NCI-H2029 treated with DMSO at 0.1 percent for 48 hours (cell line): Measurements from ENCODE around the gene EPHA8.

ENCODE experiments used
- DNase-seq: peaks from one replicate; lab custom pipeline; 2025; lab: John Stamatoyannopoulos, UW

EPHA8 gene

GRCh38 chr1:22645931-22646330, 82.6 kb downstream of the EPHA8 start:
- DNase-seq: no peak

DNA sequence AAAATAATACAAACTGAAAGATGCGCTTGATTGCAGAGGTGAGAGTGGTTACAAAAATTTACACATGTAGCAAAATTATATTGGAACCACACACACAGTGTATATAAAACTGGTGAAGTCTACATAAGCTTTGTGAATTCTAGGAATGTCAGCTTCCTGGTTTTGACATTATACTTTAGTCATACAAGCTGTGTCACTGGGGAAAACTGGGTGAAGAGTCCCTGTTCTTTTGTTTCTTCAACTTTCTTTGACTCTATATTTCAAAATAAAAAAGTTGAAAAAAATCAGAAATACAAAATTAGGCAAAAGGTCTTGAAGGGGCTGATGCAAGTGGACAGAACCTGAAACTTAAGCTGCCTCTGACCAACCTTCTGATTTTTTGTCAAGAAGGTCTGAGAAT, 83.1 kb downstream of the EPHA8 start:
- DNase-seq: no peak

DNA sequence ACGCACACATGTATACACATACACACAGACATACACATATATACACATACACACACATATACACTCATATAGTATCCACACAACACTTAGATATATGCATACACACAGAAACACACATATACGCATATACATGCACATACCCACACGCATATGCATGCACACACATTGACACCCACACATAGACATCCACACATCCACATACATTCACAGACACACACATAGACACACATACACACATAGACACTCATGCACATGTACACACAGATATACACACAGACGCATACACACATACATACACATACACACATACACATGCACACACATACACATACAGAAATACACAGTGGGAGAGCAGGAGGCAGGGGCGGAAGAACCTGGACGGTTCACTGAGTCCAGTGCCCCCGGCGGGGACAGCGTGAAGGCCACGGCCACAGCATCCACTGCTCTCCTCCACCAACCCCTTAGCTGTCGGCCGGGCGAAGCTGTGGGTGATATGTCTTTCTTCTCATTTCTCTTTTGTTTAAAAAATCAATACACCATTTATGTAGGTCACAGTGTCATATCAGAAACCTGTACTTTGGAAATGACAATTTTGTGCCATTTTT, 86.9 kb downstream of the EPHA8 start:
- no peak for DNase-seq

DNA sequence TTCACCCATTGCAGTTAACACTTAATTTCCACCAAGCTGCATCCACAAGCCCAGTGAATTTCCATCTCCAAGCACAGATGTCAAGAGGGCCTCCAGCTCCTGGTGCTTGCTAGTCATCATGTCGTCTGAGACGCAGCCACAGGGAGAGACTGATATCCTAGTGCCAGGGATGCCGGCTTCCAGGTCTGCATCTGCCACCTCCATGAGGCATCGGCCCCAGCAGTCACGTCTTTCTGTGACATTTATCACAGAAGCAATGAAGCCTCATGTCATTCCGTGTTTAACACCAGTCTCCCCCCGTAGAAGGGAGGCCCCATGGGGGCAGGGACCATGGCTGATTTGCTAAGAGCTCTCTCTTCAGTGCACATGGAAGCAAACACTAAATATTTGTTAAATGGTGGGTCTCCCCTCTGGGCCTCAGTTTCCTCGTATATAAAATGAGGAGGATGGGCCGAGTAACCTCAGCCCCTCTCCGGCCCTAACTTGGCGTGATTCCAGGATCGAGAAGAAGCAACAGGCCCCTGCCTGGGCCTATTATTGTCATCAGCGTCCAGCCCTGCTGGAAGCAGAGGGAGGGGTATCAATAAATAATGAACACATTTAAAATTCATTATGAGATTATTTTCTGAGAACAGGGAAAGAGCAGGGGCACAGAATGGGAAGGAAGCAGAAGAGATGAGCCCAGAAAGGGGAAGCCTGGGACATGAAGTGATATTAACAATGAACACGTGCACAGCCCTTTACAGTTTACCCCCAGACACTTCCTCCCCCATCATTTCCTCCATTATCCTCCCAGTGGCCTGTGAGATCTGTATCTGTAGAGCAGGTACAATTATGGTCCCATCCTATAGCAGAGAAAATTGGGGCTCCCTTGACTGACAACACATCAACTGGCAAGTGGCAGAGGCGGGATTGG, 88.9 kb downstream of the EPHA8 start:
- DNase-seq: no peak

GRCh38 chr1:22652881-22653316, 89.6 kb downstream of the EPHA8 start, which contains the start of gene C1QB:
TSS of gene C1QB (plus strand) at chr1:22653236. CDS start at chr1:22659463, 6,227 bp downstream.
- no peak for DNase-seq
